HG02798 (cell line): Measurements from ENCODE around the gene LRRIQ4.
A peak's percentile ranks its signal among the peaks of the same experiment; 100 is the strongest.

Experiments
- ATAC-seq: cut with Tn5 transposase; IDR thresholded peaks from one replicate; pipeline ENCODE4 v1.9.1; 2021; ENCODE audit warnings: mild to moderate bottlenecking; ENCODE audit not compliant: unreplicated experiment, poor library complexity

Gene LRRIQ4

DNA sequence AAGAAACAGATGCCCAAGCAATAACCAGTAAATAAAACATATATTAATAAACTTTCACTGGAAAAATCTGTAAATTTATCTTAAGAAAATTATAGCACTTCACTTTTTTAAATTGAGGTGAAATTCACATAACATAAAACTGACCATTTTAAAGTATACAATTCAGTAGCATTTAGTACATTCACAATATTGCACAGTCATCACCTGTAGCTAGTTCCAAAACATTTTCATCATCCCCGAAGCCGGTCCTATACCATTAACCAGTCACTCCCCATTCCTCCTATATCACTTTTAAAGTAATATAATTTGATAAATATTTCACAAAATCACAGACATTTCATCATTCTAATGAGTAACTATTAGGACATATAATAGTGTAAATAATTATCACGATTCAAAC, 8.0 kb upstream of the LRRIQ4 start:
- no peak for ATAC-seq

GRCh38 chr3:169809230-169809795, 3.4 kb upstream of the LRRIQ4 start:
- ATAC-seq = no peak

DNA sequence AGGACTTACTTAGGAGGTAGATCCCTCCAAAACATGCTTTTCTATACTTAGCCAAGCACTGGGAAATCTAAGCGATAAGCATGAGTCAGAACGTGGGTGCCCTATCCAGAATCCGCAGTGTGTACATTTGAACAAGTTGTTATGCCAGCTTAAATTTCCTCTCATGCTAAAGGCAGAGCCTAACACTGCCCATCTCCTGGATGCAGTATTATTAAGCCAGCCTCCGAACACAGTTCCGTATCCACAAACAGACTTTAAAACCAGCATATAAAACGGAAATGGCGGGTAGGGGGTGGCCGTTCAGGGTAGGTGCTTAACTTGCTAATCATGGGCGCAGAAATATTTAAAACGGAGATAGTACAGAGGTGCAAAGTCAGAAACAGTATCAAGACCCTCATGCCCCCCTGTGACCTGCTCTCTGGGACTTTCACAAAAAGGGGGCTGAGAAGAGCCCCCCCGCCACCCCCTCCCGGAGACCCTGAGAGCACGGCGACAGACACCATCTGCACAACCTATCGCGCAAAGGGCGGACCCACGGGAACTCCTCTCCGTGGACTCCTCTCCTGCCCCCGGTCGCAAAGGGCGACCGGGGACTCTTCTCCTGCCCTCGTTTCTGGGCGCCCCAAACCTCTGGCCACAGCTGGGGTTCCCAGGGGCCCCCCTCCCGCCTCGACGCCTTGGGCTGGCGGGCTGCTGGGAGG, 889 bp upstream of the LRRIQ4 start:
- ATAC-seq = peak; percentile 4

DNA sequence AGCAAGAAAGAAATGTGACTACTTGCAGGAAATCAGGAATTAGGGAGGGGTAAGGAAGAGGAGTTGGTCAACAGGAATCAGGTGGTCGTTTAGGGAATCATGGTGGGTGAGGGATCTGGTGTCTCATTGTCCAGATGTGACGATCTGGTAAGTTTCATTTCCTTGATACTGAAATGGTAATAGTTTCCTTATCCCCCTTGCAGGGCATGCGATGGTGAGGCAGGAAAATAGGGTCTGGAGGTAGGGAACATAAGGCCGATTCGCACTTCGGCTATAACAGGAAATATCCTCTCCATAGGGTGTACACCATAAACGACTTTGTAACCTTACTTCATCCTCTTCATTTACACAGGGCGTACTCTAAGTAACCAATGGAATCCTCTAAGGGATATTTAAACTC, 608 bp downstream of the LRRIQ4 start:
- ATAC-seq = no peak

DNA sequence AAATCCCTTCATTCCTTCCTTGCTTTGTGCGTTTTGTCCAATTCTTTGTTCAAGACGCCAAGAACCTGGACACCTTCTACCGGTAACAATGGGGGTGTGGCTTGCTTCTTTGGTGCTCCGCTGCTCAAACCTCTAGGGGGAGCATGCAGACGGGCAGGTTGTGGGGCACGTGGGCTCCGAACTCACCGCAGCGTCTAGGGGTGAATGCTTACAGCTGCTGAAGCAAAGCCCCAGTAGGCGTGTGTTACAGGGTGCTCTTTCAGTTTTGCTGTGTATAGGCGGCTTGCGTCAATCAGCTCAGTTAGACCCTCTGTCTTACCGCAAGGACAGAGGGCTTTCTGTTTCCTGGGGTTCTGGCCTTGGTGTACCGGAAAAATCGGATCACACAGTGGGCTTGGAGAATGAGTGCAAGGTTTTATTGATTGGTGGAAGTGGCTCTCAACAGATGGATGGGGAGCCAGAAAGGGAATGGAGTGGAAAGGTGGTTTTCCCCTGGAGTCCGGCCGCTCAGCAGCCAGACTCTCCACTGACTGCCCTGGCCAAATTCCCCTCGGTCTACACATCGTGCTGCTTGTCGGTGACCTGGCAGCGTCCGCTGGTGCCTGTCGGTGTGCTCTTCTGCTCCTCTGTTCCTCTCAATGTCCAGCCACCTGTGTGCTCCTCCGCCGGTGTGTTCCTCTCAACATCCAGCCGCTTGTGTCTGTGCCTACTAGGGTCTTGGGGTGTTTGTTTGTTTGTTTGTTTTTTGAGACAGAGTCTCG, 1.3 kb downstream of the LRRIQ4 start:
- ATAC-seq = peak; percentile 88

- ATAC-seq = no peak
These were observed 3.0 kb downstream of the LRRIQ4 start for GRCh38 chr3:169815590-169816150.

DNA sequence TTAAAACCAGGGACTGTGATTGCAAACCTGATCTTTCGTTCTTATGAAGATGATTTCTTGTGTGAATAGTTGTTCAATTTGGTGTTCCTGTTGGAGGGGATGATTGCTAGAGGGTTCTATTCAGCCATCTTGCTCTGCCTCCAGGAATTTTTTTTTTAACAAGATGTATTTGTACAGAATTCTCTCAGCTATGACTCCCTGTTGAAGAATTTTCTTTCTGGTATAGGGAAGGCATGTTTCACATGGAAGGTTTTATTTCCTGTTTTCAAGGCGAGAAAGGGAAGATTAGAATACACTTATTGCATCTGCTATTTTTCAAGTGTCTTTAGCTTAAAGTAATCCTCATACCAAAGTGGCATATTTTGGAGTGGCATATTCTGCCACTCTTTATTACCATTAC, 5.6 kb downstream of the LRRIQ4 start:
- no peak for ATAC-seq

DNA sequence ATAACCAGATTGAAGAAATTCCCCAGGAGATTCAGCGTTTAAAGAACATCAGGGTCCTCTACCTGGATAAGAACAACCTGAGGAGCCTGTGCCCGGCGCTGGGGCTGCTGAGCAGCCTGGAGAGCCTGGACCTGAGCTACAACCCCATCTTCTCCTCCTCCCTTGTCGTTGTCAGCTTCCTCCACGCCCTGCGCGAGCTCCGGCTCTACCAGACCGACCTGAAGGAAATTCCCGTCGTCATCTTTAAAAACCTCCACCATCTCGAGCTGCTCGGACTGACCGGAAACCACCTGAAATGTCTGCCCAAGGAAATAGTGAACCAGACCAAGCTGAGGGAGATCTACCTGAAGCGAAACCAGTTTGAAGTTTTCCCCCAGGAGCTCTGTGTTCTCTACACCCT, 9.4 kb downstream of the LRRIQ4 start:
- no peak for ATAC-seq

DNA sequence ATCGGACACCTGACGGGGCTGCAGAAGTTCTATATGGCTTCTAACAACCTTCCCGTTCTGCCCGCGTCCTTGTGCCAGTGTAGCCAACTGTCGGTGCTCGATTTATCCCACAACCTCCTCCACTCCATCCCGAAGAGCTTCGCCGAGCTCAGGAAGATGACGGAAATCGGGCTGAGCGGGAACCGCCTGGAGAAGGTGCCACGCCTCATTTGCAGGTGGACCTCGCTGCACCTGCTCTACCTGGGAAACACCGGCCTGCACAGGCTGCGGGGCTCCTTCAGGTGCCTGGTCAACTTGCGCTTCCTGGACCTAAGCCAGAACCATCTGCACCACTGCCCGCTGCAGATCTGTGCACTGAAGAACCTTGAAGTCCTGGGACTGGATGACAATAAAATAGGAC, 9.9 kb downstream of the LRRIQ4 start:
- no peak for ATAC-seq

GRCh38 chr3:169822983-169823382, 10.3 kb downstream of the LRRIQ4 start:
- no peak for ATAC-seq

DNA sequence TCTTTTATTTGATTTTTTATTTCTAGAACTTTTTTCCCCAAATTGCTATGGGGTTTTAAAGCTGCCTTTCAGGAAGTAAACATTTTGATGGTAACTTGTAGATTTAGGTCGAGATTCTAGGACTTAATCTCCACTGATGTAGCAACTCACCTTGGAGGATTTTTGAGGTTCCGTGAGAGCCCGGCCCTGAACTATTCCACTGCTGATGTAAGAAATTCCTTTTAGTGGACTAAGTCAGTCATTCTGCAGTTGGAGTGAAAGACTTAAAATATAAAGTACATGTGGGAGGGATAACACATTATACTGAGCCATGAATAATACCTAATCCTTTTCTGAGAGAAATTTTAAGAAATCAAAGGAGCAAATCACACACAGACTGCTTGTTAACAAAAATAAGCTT, 12.6 kb downstream of the LRRIQ4 start:
- no peak for ATAC-seq

DNA sequence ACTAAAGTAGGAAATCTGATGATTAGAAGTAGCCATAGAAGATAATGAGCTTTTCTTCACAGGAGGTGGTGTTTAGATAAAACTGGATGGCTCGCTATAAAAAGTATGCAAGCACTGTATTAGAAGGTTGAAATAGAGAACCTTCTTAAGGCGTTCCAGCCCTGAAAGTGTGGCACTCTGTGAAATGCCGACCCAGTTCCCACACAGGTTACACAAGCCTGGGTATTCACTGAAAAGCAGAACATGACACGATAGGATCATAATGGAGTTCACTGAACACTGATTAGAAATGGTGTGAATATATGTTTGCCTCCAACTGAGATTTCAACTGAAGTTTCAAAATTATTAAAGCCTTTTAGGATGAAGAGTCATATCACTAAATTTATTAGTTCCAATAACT, 15.0 kb downstream of the LRRIQ4 start:
- no peak for ATAC-seq

GRCh38 chr3:169835533-169835932, 22.9 kb downstream of the LRRIQ4 start:
- ATAC-seq = peak; percentile 10

GRCh38 chr3:169836078-169836941, 23.6 kb downstream of the LRRIQ4 start:
- peak; percentile 91 for ATAC-seq

DNA sequence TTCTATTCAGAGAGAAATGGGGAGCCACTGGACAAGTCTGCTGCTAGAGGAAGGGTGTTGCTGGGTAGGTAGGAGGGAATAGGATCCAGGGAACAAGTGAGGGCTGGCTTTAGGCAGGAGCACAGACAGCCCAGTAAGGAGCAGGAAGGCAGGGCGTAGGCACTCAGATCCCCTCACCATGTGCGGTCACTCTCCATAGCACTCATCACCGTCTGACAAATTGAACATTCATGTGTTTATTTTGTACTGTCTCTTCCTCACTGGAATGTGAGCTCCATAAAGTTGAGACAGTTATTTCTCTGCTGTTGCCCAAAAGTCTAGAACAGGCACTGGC, 24.2 kb downstream of the LRRIQ4 start:
- no peak for ATAC-seq

DNA sequence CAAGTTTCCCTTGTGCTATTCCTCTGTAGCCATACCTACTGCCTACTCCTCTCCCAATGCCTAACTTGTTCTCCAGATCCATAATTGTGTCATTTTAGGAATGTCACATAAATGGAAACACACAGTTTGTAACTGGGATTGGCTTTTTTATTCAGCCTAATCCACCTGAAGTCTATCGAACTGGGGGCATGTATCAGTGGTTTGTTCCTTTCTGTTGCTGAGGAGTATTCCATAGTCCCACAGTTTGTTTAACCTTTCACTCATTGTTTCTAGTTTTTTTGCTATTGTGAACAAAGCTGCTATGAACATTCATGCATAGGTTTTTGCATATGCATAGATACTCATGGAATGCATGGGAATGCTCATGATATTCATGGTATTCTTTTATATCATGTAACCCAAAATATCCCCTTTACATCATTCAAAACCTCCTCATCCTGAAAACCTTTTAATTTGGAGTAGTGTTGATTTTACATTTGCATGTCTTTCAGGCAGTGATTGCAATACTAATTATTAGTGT, 25.9 kb downstream of the LRRIQ4 start:
- no peak for ATAC-seq

DNA sequence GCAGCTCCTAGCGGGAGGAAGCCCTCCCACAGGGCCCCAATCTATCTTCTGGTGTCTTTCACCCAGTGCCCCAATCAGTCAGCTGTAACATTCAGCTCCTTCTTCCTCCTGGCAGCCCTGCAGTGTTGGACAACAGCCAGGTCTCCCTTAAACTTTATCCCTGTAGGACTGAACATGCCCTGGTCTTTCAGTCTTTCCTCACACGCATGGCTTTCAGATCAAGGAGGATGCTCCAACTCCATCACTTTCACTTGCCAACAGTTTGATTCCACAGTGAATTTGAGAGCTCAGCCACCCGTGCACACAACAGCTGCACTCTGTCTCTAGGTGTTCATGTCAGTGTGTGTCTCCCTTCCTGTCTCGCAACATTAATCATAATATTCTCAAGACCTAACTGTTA, 28.5 kb downstream of the LRRIQ4 start:
- peak; percentile 61 for ATAC-seq

GRCh38 chr3:169842960-169843359, 30.3 kb downstream of the LRRIQ4 start:
- ATAC-seq = no peak

DNA sequence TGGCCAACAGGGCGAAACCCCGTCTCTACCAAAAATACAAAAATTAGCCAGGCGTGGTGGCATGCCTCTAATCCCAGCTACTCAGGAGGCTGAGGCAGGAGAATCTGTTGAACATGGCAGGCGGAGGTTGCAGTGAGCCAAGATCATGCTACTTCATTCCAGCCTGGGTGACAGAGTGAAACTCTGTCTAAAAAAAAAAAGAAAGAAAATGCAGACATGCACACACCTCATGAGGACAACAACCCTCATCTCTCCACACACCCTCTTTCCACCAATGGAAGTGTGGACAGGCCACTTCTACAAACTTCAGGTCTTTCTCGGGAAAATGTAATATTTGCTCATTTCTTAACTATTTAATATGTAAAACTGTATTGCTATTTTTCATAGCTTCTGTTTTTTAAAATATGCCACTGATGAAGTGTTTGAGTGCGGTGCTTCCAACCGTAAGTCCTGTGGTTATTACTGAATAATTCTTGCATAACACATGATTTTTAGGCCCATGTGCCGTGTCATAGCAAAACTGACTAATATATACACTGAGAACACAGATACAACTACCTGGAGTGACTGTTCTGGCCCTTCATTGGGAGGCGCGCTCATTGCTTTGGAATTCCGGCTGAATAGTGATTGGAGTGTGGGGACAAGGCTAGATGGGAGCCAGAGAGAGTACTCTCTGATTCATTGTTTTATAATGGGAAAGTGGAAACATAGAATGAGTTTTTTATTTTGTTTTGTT, 34.0 kb downstream of the LRRIQ4 start:
- ATAC-seq = peak; percentile 88

DNA sequence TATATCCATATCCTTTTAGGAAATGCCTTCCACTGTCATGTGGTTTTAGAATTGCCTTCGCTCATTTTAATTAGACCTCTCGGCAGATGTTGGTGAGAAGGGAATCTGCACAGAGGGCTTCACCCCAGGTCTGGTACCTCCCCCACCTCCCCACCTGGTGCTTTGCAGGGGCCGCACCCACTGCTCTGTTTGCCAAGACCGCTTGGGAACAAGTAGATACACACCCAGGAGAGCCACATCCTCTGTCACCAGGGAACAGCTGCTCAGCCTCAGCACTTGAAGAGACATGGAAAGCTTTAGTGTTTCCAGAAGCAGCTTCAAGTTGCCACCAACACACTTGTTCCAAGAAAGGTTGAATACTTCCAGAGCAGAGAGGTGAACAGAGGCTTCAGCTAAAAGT, 35.2 kb downstream of the LRRIQ4 start:
- ATAC-seq = no peak
